ENCODE measurements around the gene ANO4. TPM values are rescaled to one million over a fixed set of nuclear protein-coding genes. Genes with fewer than 3 reads are reported as not detected.

The ANO4 gene
- total RNA-seq, 2 donors from 2014 or later: 3.4 to 4.0 TPM

DNA sequence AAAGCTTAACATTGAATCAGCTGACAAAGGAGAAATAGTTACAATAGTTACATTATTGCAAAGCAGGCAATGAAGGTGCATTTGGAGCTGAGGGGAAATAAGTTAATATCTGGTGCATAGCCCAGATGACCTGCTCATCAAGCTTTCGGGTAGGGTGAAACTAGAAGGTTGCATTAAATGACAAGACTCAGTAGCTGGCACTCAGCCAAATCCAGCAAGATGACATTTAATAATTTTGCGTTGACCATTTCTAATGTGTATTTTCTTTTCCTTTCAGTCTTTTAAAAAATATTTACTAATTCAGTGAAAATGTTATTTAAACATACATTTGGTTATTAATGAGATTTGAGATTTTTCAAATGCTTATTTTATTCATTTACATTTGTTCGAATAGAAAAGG lies 226.9 kb downstream of the ANO4 start:
- no peak overlapping the region for H3K4me3 Mint-ChIP-seq
- peaks cover 5% of the 10 kb centered on the region for H3K4me1 Mint-ChIP-seq
- H3K27me3 Mint-ChIP-seq (ENCODE audit: insufficient read depth): no peaks in the 10 kb centered on the region
- H3K36me3 ChIP-seq (ENCODE audit: control insufficient read depth, insufficient read depth, low read length): no peaks in the 10 kb centered on the region
- no peaks in the 10 kb centered on the region for H3K27me3 ChIP-seq (ENCODE audit: control insufficient read depth, insufficient read depth, low read length, poor library complexity, severe bottlenecking)
- H3K4me3 ChIP-seq (ENCODE audit: low read length): no peak overlapping the region
- no peak overlapping the region for H3K27ac Mint-ChIP-seq
- no peak for DNase-seq
- H3K9me3 ChIP-seq (ENCODE audit: control insufficient read depth, low read length): no peaks in the 10 kb centered on the region
- H3K4me1 ChIP-seq (ENCODE audit: control insufficient read depth, insufficient read depth, low read length): no peaks in the 10 kb centered on the region
- TF ChIP-seq, protein P1, sequence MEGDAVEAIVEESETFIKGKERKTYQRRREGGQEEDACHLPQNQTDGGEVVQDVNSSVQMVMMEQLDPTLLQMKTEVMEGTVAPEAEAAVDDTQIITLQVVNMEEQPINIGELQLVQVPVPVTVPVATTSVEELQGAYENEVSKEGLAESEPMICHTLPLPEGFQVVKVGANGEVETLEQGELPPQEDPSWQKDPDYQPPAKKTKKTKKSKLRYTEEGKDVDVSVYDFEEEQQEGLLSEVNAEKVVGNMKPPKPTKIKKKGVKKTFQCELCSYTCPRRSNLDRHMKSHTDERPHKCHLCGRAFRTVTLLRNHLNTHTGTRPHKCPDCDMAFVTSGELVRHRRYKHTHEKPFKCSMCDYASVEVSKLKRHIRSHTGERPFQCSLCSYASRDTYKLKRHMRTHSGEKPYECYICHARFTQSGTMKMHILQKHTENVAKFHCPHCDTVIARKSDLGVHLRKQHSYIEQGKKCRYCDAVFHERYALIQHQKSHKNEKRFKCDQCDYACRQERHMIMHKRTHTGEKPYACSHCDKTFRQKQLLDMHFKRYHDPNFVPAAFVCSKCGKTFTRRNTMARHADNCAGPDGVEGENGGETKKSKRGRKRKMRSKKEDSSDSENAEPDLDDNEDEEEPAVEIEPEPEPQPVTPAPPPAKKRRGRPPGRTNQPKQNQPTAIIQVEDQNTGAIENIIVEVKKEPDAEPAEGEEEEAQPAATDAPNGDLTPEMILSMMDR (conservative IDR thresholded peaks at IDR 0.05): no peak
- H3K9me3 Mint-ChIP-seq: no peaks in the 10 kb centered on the region
- H3K27ac ChIP-seq (ENCODE audit: low read depth, low read length): no peak overlapping the region
- no peak overlapping the region for H3K9ac ChIP-seq (ENCODE audit: extremely low read depth, low read length, poor library complexity, severe bottlenecking)
- 86 to 100% methylated on average over 1 to 2 of the region's 3 CpGs for WGBS, 2 experiments (ENCODE audit: insufficient coverage in 1 of 2, insufficient read length in 1 of 2)
- H3K36me3 Mint-ChIP-seq (ENCODE audit: low read depth): no peaks in the 10 kb centered on the region

DNA sequence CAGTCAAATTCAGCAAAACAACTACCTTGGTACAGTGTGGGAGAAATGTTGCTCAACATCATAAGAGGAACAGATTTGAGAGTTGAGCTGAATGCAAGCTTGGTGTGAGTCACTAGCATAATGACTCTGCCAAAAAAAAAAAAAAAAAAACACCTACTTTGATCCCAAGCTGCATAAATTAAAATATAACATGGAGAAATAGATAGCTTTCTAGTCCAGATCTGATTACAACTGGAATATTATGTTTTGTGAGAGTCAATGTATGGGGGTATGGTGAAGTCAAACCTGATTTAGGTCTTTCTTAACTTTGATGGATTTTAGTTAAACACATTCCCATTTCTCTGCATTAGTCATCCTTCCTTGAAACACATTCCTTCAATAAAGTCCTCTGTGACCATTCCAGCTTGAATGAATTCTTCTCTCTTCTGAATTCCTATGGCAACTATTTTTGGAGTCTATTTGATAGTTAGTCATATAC lies 227.4 kb downstream of the ANO4 start:
- Mint-ChIP-seq H3K36me3 (ENCODE audit: low read depth) (no peaks in the 10 kb centered on the region), H3K9me3 (no peaks in the 10 kb centered on the region), H3K4me1 (peaks cover 5% of the 10 kb centered on the region), H3K4me3 (no peak overlapping the region), H3K27me3 (ENCODE audit: insufficient read depth) (no peaks in the 10 kb centered on the region), H3K27ac (no peak overlapping the region)
- no peaks in the 10 kb centered on the region for H3K9me3 ChIP-seq (ENCODE audit: control insufficient read depth, low read length)
- no peaks in the 10 kb centered on the region for H3K4me1 ChIP-seq (ENCODE audit: control insufficient read depth, insufficient read depth, low read length)
- H3K9ac ChIP-seq (ENCODE audit: extremely low read depth, low read length, poor library complexity, severe bottlenecking): no peak overlapping the region
- H3K27ac ChIP-seq (ENCODE audit: low read depth, low read length): no peak overlapping the region
- no peak for DNase-seq
- no peak overlapping the region for H3K4me3 ChIP-seq (ENCODE audit: low read length)
- TF ChIP-seq, protein P1 (conservative IDR thresholded peaks at IDR 0.05): no peak
- H3K36me3 ChIP-seq (ENCODE audit: control insufficient read depth, insufficient read depth, low read length): no peaks in the 10 kb centered on the region
- H3K27me3 ChIP-seq (ENCODE audit: control insufficient read depth, insufficient read depth, low read length, poor library complexity, severe bottlenecking): no peaks in the 10 kb centered on the region

DNA sequence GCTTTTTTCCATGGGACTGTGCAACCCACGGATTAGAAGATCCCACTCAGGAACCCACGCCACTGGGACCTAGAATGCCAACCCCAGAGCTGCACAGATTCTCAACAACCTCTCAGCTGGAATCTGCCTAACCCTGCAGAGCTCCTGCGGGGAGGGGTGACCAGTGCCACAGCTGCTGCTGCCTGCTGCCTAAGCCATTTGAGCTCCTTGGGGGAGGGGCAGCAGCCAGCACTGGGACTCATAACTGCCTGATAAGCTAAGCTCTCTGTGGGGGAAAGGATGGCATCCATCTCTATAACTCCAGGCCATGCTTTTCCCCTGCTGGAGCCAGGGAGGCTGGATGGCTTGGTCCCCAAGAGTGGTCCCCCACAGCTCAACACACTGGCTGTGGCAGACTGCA lies 232.6 kb downstream of the ANO4 start:
- Histone ChIP-seq H3K9me3 (ENCODE audit: control insufficient read depth, low read length) (peaks cover 9% of the 10 kb centered on the region), H3K9ac (ENCODE audit: extremely low read depth, low read length, poor library complexity, severe bottlenecking) (no peak overlapping the region), H3K4me1 (ENCODE audit: control insufficient read depth, insufficient read depth, low read length) (no peaks in the 10 kb centered on the region), H3K4me3 (ENCODE audit: low read length) (no peak overlapping the region), H3K27me3 (ENCODE audit: control insufficient read depth, insufficient read depth, low read length, poor library complexity, severe bottlenecking) (no peaks in the 10 kb centered on the region), H3K36me3 (ENCODE audit: control insufficient read depth, insufficient read depth, low read length) (no peaks in the 10 kb centered on the region), H3K27ac (ENCODE audit: low read depth, low read length) (no peak overlapping the region)
- Mint-ChIP-seq H3K27me3 (ENCODE audit: insufficient read depth) (no peaks in the 10 kb centered on the region), H3K36me3 (ENCODE audit: low read depth) (no peaks in the 10 kb centered on the region), H3K27ac (no peak overlapping the region), H3K4me1 (peaks cover 5% of the 10 kb centered on the region), H3K9me3 (peaks cover 32% of the 10 kb centered on the region), H3K4me3 (no peak overlapping the region)
- TF ChIP-seq, protein P1 (conservative IDR thresholded peaks at IDR 0.05): no peak
- DNase-seq: peak; percentile 72
- 84 to 86% methylated on average over 3 of the region's 3 CpGs for WGBS, 2 experiments (ENCODE audit: insufficient coverage in 1 of 2, insufficient read length in 1 of 2)

Measured in endodermal cell (in vitro differentiated cells).